Measurements from ENCODE around the gene TCHHL1.

GRCh38 chr1:152039886-152040285 is 49.0 kb downstream of the TCHHL1 start:
- TF ChIP-seq CEBPZ (IDR thresholded peaks at IDR 0.05; ENCODE audit: low read length) (no peak), JUN (CRISPR knock-in tag; IDR thresholded peaks at IDR 0.05) (no peak), CTCF (CRISPR knock-in tag; IDR thresholded peaks at IDR 0.05) (no peak), JUND (CRISPR knock-in tag; IDR thresholded peaks at IDR 0.05) (no peak), TCF12 (IDR thresholded peaks at IDR 0.05) (no peak), TCF12 (CRISPR knock-in tag; IDR thresholded peaks at IDR 0.05) (no peak), SMAD3 (CRISPR knock-in tag; IDR thresholded peaks at IDR 0.05) (no peak), POLR2A (IDR thresholded peaks at IDR 0.05; ENCODE audit: insufficient read depth in 1 of 2, low read depth in 2 of 2, low read length in 2 of 2) (no peak), ZNF136 (CRISPR knock-in tag; IDR thresholded peaks at IDR 0.05; ENCODE audit: low read depth) (no peak)

Measured in HepG2 (cell line).